SK-N-SH treated with all-trans-retinoic acid at 6 μM for 48 hours (cell line): ENCODE data around the gene COL4A5.

Experiments used
- ATAC-seq: fragments of 200-7000 bp; cut with Tn5 transposase; 3 replicates; pipeline ENCODE4 v1.9.1; 2020; ENCODE audit warnings: mild to moderate bottlenecking, moderate library complexity
- ARNTL ChIP-seq: fragments of 450-650 bp; formaldehyde crosslinking; IDR thresholded peaks from 2 replicates; pipeline ENCODE4 v1.5.0; 2020; ENCODE audit warnings: low read depth, mild to moderate bottlenecking, moderate library complexity, borderline replicate concordance
- BACH2 ChIP-seq: fragments of 250-450 bp; sonication (Bioruptor Pico); IDR thresholded peaks from 2 replicates; pipeline ENCODE4 v1.9.0; 2021; ENCODE audit warnings: mild to moderate bottlenecking, borderline replicate concordance
- CSDC2 ChIP-seq: fragments of 250-450 bp; sonication (Bioruptor Pico); IDR thresholded peaks from 2 replicates; pipeline ENCODE4 v1.5.0; 2020; ENCODE audit warnings: mild to moderate bottlenecking, moderate library complexity
- ESRRG ChIP-seq: fragments of 250-450 bp; sonication (Bioruptor Pico); IDR thresholded peaks from 2 replicates; pipeline ENCODE4 v1.6.1; 2021; ENCODE audit warnings: mild to moderate bottlenecking
- GLIS3 ChIP-seq: fragments of 250-450 bp; sonication (Bioruptor Pico); IDR thresholded peaks from 2 replicates; pipeline ENCODE4 v1.5.0; 2020; ENCODE audit warnings: mild to moderate bottlenecking, moderate library complexity
- ISL1 ChIP-seq: fragments of 250-450 bp; sonication (Bioruptor Pico); IDR thresholded peaks from 2 replicates; pipeline ENCODE4 v2.1.2; 2022; ENCODE audit warnings: mild to moderate bottlenecking, moderate library complexity
- OSR1 ChIP-seq: fragments of 250-450 bp; sonication (Bioruptor Pico); IDR thresholded peaks from 2 replicates; pipeline ENCODE4 v1.8.0; 2022; ENCODE audit warnings: moderate library complexity, mild to moderate bottlenecking, inconsistent platforms
- POU6F1 ChIP-seq: fragments of 250-450 bp; sonication (Bioruptor Pico); IDR thresholded peaks from 2 replicates; pipeline ENCODE4 v1.8.0; 2021; ENCODE audit warnings: low read depth, mild to moderate bottlenecking, moderate library complexity, borderline replicate concordance
- PPARA ChIP-seq: fragments of 250-450 bp; sonication (Bioruptor Pico); IDR thresholded peaks from 2 replicates; pipeline ENCODE4 v1.5.0; 2020; ENCODE audit warnings: mild to moderate bottlenecking, borderline replicate concordance
- RARB ChIP-seq: fragments of 250-450 bp; sonication (Bioruptor Pico); IDR thresholded peaks from 2 replicates; pipeline ENCODE4 v1.8.0; 2021; ENCODE audit warnings: mild to moderate bottlenecking, moderate library complexity
- SNAI2 ChIP-seq: fragments of 250-450 bp; sonication (Bioruptor Pico); IDR thresholded peaks from 2 replicates; pipeline ENCODE4 v1.5.0; 2020; ENCODE audit warnings: mild to moderate bottlenecking, moderate library complexity
- TCF4 ChIP-seq: fragments of 250-450 bp; sonication (Bioruptor Pico); IDR thresholded peaks from 2 replicates; pipeline ENCODE4 v1.8.0; 2021; ENCODE audit warnings: mild to moderate bottlenecking, moderate library complexity, borderline replicate concordance
- TOX ChIP-seq: fragments of 250-450 bp; sonication (Bioruptor Pico); IDR thresholded peaks from 2 replicates; pipeline ENCODE4 v1.8.0; 2021; ENCODE audit warnings: mild to moderate bottlenecking, moderate library complexity, borderline replicate concordance
- ZC3H10 ChIP-seq: fragments of 250-450 bp; sonication (Bioruptor Pico); IDR thresholded peaks from 2 replicates; pipeline ENCODE4 v1.5.1; 2021; ENCODE audit warnings: mild to moderate bottlenecking, moderate library complexity
- ZFP3 ChIP-seq: fragments of 250-450 bp; sonication (Bioruptor Pico); IDR thresholded peaks from 2 replicates; pipeline ENCODE4 v1.5.0; 2020; ENCODE audit warnings: mild to moderate bottlenecking, moderate library complexity
- ZFP30 ChIP-seq: fragments of 450-650 bp; formaldehyde crosslinking; IDR thresholded peaks from 2 replicates; pipeline ENCODE4 v1.5.0; 2022; ENCODE audit warnings: mild to moderate bottlenecking, moderate library complexity
- ZNF565 ChIP-seq: fragments of 450-650 bp; formaldehyde crosslinking; conservative IDR thresholded peaks from 2 replicates; pipeline ENCODE4 v1.5.0; 2020; ENCODE audit warnings: low read depth, mild to moderate bottlenecking, moderate library complexity
- ZNF70 ChIP-seq: fragments of 450-650 bp; formaldehyde crosslinking; IDR thresholded peaks from 2 replicates; pipeline ENCODE4 v1.5.0; 2020; ENCODE audit warnings: mild to moderate bottlenecking, moderate library complexity
- ZNF8 ChIP-seq: fragments of 450-650 bp; formaldehyde crosslinking; IDR thresholded peaks from 2 replicates; pipeline ENCODE4 v1.5.0; 2020; ENCODE audit warnings: mild to moderate bottlenecking, moderate library complexity
- TF ChIP-seq, protein P1 (sequence below): fragments of 250-450 bp; sonication (Bioruptor Pico); IDR thresholded peaks from 2 replicates; pipeline ENCODE4 v1.8.0; 2020; ENCODE audit warnings: mild to moderate bottlenecking, moderate library complexity, borderline replicate concordance
- TF ChIP-seq, protein P2 (sequence below): fragments of 250-450 bp; sonication (Bioruptor Pico); IDR thresholded peaks from 2 replicates; pipeline ENCODE4 v1.5.1; 2020; ENCODE audit warnings: low read depth, mild to moderate bottlenecking, moderate library complexity
- TF ChIP-seq, protein P3 (sequence below): fragments of 250-450 bp; sonication (Bioruptor Pico); IDR thresholded peaks from 2 replicates; pipeline ENCODE4 v1.5.1; 2021; ENCODE audit warnings: mild to moderate bottlenecking, moderate library complexity

Gene COL4A5

GRCh38 chrX:108516184-108516583 lies 76.5 kb downstream of the COL4A5 start:
- TF ChIP-seq SNAI2 (CRISPR knock-in tag): no peak
- TF ChIP-seq OSR1: no peak
- no peak for TF ChIP-seq ISL1 (CRISPR knock-in tag)
- no peak for TF ChIP-seq TCF4 (CRISPR knock-in tag)
- TF ChIP-seq ZFP3 (CRISPR knock-in tag): no peak
- no peak for TF ChIP-seq ESRRG
- no peak for ATAC-seq

DNA sequence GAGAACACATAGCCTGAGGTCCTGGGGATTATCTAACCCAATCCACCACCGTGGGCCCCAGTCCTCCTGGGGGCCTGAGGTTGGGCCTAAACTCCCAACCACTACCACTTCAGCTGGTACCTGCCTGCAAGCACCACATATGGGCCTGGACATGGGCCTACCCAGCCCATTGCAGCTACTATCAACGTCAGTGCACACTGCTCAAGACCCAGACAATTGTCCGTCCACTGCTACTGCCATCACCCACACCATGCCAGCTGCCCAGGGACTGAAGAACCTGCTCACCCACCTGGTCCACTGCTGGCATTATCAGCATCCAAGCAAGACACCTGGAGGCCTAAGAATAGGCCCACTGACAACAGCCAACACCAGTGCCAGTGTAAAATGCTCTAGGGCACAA lies 88.1 kb downstream of the COL4A5 start:
- TF ChIP-seq ARNTL (CRISPR knock-in tag) (no peak), SNAI2 (CRISPR knock-in tag) (no peak), ZNF70 (CRISPR knock-in tag) (no peak), POU6F1 (CRISPR knock-in tag) (no peak), ZNF565 (no peak), RARB (no peak)
- TF ChIP-seq, protein P1, sequence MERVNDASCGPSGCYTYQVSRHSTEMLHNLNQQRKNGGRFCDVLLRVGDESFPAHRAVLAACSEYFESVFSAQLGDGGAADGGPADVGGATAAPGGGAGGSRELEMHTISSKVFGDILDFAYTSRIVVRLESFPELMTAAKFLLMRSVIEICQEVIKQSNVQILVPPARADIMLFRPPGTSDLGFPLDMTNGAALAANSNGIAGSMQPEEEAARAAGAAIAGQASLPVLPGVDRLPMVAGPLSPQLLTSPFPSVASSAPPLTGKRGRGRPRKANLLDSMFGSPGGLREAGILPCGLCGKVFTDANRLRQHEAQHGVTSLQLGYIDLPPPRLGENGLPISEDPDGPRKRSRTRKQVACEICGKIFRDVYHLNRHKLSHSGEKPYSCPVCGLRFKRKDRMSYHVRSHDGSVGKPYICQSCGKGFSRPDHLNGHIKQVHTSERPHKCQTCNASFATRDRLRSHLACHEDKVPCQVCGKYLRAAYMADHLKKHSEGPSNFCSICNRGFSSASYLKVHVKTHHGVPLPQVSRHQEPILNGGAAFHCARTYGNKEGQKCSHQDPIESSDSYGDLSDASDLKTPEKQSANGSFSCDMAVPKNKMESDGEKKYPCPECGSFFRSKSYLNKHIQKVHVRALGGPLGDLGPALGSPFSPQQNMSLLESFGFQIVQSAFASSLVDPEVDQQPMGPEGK: no peak
- TF ChIP-seq, protein P2, sequence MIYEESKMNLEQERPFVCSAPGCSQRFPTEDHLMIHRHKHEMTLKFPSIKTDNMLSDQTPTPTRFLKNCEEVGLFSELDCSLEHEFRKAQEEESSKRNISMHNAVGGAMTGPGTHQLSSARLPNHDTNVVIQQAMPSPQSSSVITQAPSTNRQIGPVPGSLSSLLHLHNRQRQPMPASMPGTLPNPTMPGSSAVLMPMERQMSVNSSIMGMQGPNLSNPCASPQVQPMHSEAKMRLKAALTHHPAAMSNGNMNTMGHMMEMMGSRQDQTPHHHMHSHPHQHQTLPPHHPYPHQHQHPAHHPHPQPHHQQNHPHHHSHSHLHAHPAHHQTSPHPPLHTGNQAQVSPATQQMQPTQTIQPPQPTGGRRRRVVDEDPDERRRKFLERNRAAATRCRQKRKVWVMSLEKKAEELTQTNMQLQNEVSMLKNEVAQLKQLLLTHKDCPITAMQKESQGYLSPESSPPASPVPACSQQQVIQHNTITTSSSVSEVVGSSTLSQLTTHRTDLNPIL: no peak
- no peak for ATAC-seq

DNA sequence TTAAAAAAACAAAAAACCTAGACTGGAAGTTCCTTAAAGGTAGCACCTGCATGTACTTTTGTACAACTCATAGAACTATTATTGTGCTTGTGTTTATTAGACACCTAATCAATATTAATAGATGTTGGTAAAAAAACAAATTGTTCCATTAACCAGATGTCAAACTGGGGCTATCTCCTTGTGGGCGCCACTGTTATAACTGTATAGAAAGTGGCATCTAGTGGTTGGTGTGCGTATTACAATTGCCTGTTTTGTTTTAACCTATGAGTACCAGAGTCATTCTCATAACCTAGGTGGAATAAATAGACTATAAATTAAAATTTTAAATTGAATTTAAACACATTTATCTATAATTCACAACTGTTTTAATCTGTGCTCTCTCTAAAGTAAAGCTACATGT lies 97.4 kb downstream of the COL4A5 start:
- ATAC-seq: peak; percentile 80
- no peak for TF ChIP-seq BACH2 (CRISPR knock-in tag)
- TF ChIP-seq, protein P3, sequence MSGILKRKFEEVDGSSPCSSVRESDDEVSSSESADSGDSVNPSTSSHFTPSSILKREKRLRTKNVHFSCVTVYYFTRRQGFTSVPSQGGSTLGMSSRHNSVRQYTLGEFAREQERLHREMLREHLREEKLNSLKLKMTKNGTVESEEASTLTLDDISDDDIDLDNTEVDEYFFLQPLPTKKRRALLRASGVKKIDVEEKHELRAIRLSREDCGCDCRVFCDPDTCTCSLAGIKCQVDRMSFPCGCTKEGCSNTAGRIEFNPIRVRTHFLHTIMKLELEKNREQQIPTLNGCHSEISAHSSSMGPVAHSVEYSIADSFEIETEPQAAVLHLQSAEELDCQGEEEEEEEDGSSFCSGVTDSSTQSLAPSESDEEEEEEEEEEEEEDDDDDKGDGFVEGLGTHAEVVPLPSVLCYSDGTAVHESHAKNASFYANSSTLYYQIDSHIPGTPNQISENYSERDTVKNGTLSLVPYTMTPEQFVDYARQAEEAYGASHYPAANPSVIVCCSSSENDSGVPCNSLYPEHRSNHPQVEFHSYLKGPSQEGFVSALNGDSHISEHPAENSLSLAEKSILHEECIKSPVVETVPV (CRISPR knock-in tag): no peak
- TF ChIP-seq ZNF8 (CRISPR knock-in tag): 0 out of 2 replicates have a peak, but pooled peaks have one; percentile 35

GRCh38 chrX:108541286-108541685 lies 101.6 kb downstream of the COL4A5 start:
- TF ChIP-seq RARB (no peak), ZNF565 (no peak), ZFP3 (CRISPR knock-in tag) (no peak), OSR1 (no peak), TOX (CRISPR knock-in tag) (no peak), TCF4 (CRISPR knock-in tag) (no peak), ISL1 (CRISPR knock-in tag) (no peak), ESRRG (no peak), BACH2 (CRISPR knock-in tag) (no peak), ZNF70 (CRISPR knock-in tag) (no peak), PPARA (CRISPR knock-in tag) (no peak), ZC3H10 (no peak), ZFP30 (CRISPR knock-in tag) (no peak), CSDC2 (CRISPR knock-in tag) (no peak), ZNF8 (CRISPR knock-in tag) (no peak), GLIS3 (CRISPR knock-in tag) (no peak), POU6F1 (CRISPR knock-in tag) (no peak)
- TF ChIP-seq, protein P1: no peak
- TF ChIP-seq, protein P3 (CRISPR knock-in tag): no peak
- TF ChIP-seq, protein P2: no peak

More at GRCh38 chrX:108541286-108541685, 101.6 kb downstream of the COL4A5 start:
- ATAC-seq: no peak
